IMR-90 (cell line): Measurements from ENCODE around the gene CCDC88B. TPM values are rescaled to one million over a fixed set of nuclear protein-coding genes. Genes with fewer than 3 reads are reported as not detected.
A peak's percentile ranks its signal among the peaks of the same experiment; 100 is the strongest.

ENCODE experiments used
- ATAC-seq: fragments of 200-7000 bp; cut with Tn5 transposase; 2 replicates; pipeline ENCODE4 v1.9.1; 2020; ENCODE audit warnings: low read depth, mild to moderate bottlenecking, moderate library complexity
- BruUV-seq: library from RNA; stranded (reverse); fragments of 400-500 nt; replicated peaks from 2 replicates; lab custom pipeline; 2021; lab: Mats Ljungman, UMichigan
- CTCF ChIA-PET: fragments of 300-600 bp; formaldehyde crosslinking; extraction: SDS; loops from one replicate; lab custom pipeline; 2021; ENCODE audit warnings: antibody characterized with exemption; lab: Yijun Ruan, JAX
- POLR2A ChIA-PET: fragments of 300-600 bp; sonication (Branson Sonifier 250); formaldehyde crosslinking; loops from one replicate; lab custom pipeline; 2022; ENCODE audit warnings: antibody characterized with exemption; ENCODE audit not compliant: unreplicated experiment; lab: Charles Lee
- DNase-seq: peaks from one replicate; pipeline ENCODE4 v3.0.0; 2013
- H2AFZ ChIP-seq: replicated peaks from 2 replicates; pipeline ENCODE3; 2013; ENCODE audit warnings: low read length, mild to moderate bottlenecking; ENCODE audit not compliant: poor library complexity
- H2AK5ac ChIP-seq: 2 replicates; pipeline ENCODE4 v1.6.1; 2013; ENCODE audit warnings: low read depth, low read length, inconsistent platforms
- H2AK9ac ChIP-seq: replicated peaks from 2 replicates; pipeline ENCODE3; 2013; ENCODE audit warnings: mild to moderate bottlenecking, low read depth, low read length, moderate library complexity; ENCODE audit not compliant: poor library complexity
- H2BK120ac ChIP-seq: 2 replicates; pipeline ENCODE4 v1.6.1; 2013; ENCODE audit warnings: low read depth, low read length, inconsistent platforms
- H2BK15ac ChIP-seq: 3 replicates; pipeline ENCODE4 v1.6.1; 2013; ENCODE audit warnings: low read depth, low read length, inconsistent platforms
- H2BK20ac ChIP-seq: 2 replicates; pipeline ENCODE4 v1.6.1; 2013; ENCODE audit warnings: low read depth, mild to moderate bottlenecking, inconsistent platforms, low read length, moderate library complexity
- H2BK5ac ChIP-seq: 2 replicates; pipeline ENCODE4 v1.6.1; 2013; ENCODE audit warnings: mild to moderate bottlenecking, low read depth, low read length, inconsistent platforms; ENCODE audit not compliant: poor library complexity, severe bottlenecking
- H3K14ac ChIP-seq: replicated peaks from 2 replicates; pipeline ENCODE4 v1.6.1; 2013; ENCODE audit warnings: low read depth, low read length, inconsistent platforms
- H3K18ac ChIP-seq: 2 replicates; pipeline ENCODE4 v1.6.1; 2013; ENCODE audit warnings: low read depth, low read length, control low read depth
- H3K23ac ChIP-seq: 2 replicates; pipeline ENCODE4 v1.6.1; 2013; ENCODE audit warnings: low read depth, low read length, inconsistent platforms
- H3K27ac ChIP-seq: 2 replicates; pipeline ENCODE4 v1.5.1; 2013; ENCODE audit warnings: mild to moderate bottlenecking, control low read depth, low read length; ENCODE audit not compliant: insufficient read depth
- H3K27me3 ChIP-seq: 2 replicates; pipeline ENCODE4 v1.6.1; 2013; ENCODE audit warnings: low read length; ENCODE audit not compliant: control insufficient read depth, insufficient read depth
- H3K36me3 ChIP-seq: 2 replicates; pipeline ENCODE4 v1.6.1; 2013; ENCODE audit warnings: low read length, mixed read lengths; ENCODE audit not compliant: control insufficient read depth, insufficient read depth
- H3K4ac ChIP-seq: 2 replicates; pipeline ENCODE4 v1.6.1; 2013; ENCODE audit warnings: low read depth, low read length, inconsistent platforms
- H3K4me1 ChIP-seq: 2 replicates; pipeline ENCODE4 v1.6.1; 2013; ENCODE audit warnings: low read length, mixed read lengths; ENCODE audit not compliant: control insufficient read depth, insufficient read depth
- H3K4me2 ChIP-seq: 2 replicates; pipeline ENCODE4 v1.6.1; 2013; ENCODE audit warnings: low read depth, mild to moderate bottlenecking, control low read depth, low read length, moderate library complexity
- H3K4me3 ChIP-seq: 2 replicates; pipeline ENCODE4 v1.5.1; 2013; ENCODE audit warnings: low read depth, mild to moderate bottlenecking, control low read depth, low read length, moderate library complexity; ENCODE audit not compliant: insufficient read depth
- H3K56ac ChIP-seq: 2 replicates; pipeline ENCODE4 v1.6.1; 2013; ENCODE audit warnings: low read length, inconsistent platforms; ENCODE audit not compliant: insufficient read depth; ENCODE audit errors: extremely low read depth
- H3K79me1 ChIP-seq, 2 experiments: 2 replicates each; pipeline ENCODE4 v1.6.1; 2013; ENCODE audit warnings: low read length in 2 of 2, inconsistent platforms in 1 of 2, low read depth in 1 of 2
- H3K9ac ChIP-seq: 2 replicates; pipeline ENCODE4 v1.6.1; 2013; ENCODE audit warnings: low read depth, low read length, control low read depth
- H3K9me1 ChIP-seq: 2 replicates; pipeline ENCODE4 v1.6.1; 2013; ENCODE audit warnings: low read length, inconsistent platforms; ENCODE audit not compliant: insufficient read depth
- H3K9me3 ChIP-seq: 2 replicates; pipeline ENCODE4 v1.6.1; 2013; ENCODE audit warnings: low read length; ENCODE audit not compliant: control insufficient read depth, insufficient read depth
- H4K20me1 ChIP-seq: 2 replicates; pipeline ENCODE4 v1.6.1; 2013; ENCODE audit warnings: low read length, inconsistent platforms; ENCODE audit not compliant: insufficient read depth
- H4K5ac ChIP-seq: 2 replicates; pipeline ENCODE4 v1.6.1; 2013; ENCODE audit warnings: mild to moderate bottlenecking, low read depth, low read length, control low read depth
- H4K8ac ChIP-seq, 2 experiments: 2 replicates each; pipeline ENCODE4 v1.6.1; 2013; ENCODE audit warnings: low read depth in 2 of 2, low read length in 2 of 2, control low read depth in 1 of 2, inconsistent platforms in 1 of 2
- H4K91ac ChIP-seq: 2 replicates; pipeline ENCODE4 v1.6.1; 2013; ENCODE audit warnings: low read depth, low read length, inconsistent platforms; ENCODE audit not compliant: insufficient read depth
- BHLHE40 ChIP-seq: fragments of 150-350 bp; IDR thresholded peaks from 2 replicates; pipeline ENCODE4 v1.6.1; 2016; ENCODE audit warnings: mild to moderate bottlenecking, low read depth, low read length
- CEBPB ChIP-seq: IDR thresholded peaks from 2 replicates; pipeline ENCODE4 v1.6.1; 2012; ENCODE audit warnings: low read depth, low read length, improper control_type of control experiment
- CHD1 ChIP-seq: IDR thresholded peaks from 2 replicates; pipeline ENCODE4 v1.6.1; 2012; ENCODE audit warnings: low read depth, low read length, improper control_type of control experiment
- CTCF ChIP-seq: conservative IDR thresholded peaks from 2 replicates; pipeline ENCODE4 v1.5.1; 2012; ENCODE audit warnings: mild to moderate bottlenecking, low read depth, low read length, improper control_type of control experiment
- FOS ChIP-seq: fragments of 150-350 bp; IDR thresholded peaks from 2 replicates; pipeline ENCODE4 v1.6.1; 2016; ENCODE audit warnings: low read depth, low read length
- MAFK ChIP-seq: IDR thresholded peaks from 2 replicates; pipeline ENCODE4 v1.6.1; 2012; ENCODE audit warnings: low read depth, low read length, improper control_type of control experiment
- MAZ ChIP-seq: IDR thresholded peaks from 2 replicates; pipeline ENCODE4 v1.6.1; 2012; ENCODE audit warnings: low read depth, mild to moderate bottlenecking, low read length, improper control_type of control experiment, moderate library complexity, borderline replicate concordance
- MXI1 ChIP-seq: IDR thresholded peaks from 2 replicates; pipeline ENCODE4 v1.6.1; 2012; ENCODE audit warnings: low read depth, mild to moderate bottlenecking, low read length, moderate library complexity, borderline replicate concordance
- NFE2L2 ChIP-seq: fragments of 150-350 bp; IDR thresholded peaks from 2 replicates; pipeline ENCODE4 v1.6.1; 2016; ENCODE audit warnings: low read depth, mild to moderate bottlenecking, low read length
- RAD21 ChIP-seq: IDR thresholded peaks from 2 replicates; pipeline ENCODE4 v1.6.1; 2012; ENCODE audit warnings: low read length, improper control_type of control experiment
- RCOR1 ChIP-seq: IDR thresholded peaks from 2 replicates; pipeline ENCODE4 v1.6.1; 2012; ENCODE audit warnings: mild to moderate bottlenecking, low read length, improper control_type of control experiment; ENCODE audit not compliant: insufficient replicate concordance
- WGBS, 2 experiments: methylation state at CpG; one replicate each; pipeline versions ENCODE4 v1.1.5 to v1.1.7; 2013; ENCODE audit warnings: missing lambda C conversion rate in 2 of 2; ENCODE audit not compliant: insufficient read length in 1 of 2; ENCODE audit errors: extremely low coverage in 2 of 2; 5-methylcytosine and 5-hydroxymethylcytosine counted together
- dilution Hi-C: fragments of 300-500 bp; cut with HindIII; formaldehyde crosslinking; loops from one replicate; pipeline ENCODE4 v1.14.3; 2018; ENCODE audit warnings: low sequenced_read_pairs; ENCODE audit not compliant: unreplicated experiment
- in situ Hi-C: fragments of 300-500 bp; cut with MboI; formaldehyde crosslinking; loops from 3 replicates; pipeline ENCODE4 v1.14.3; 2019; ENCODE audit warnings: low sequenced_read_pairs, inconsistent platforms, mixed read lengths
- intact Hi-C: fragments of 100-400 bp; cut with micrococcal nuclease; formaldehyde crosslinking; loops from 2 replicates; pipeline ENCODE4 v1.10.0; 2022
- polyA plus RNA-seq, 3 experiments: library from polyadenylated mRNA; depleted of rRNA; stranded (reverse); fragments of >200 nt; gene quantifications; 2 replicates each; pipeline ENCODE4 v1.2.3, GENCODE V29; 2012; ENCODE audit warnings: low replicate concordance in 1 of 3
- total RNA-seq: library from RNA; depleted of rRNA; stranded (reverse); fragments of >200 nt; gene quantifications from 2 replicates; pipeline ENCODE4 v1.2.3, GENCODE V29; 2012

CCDC88B gene
- total and polyA plus RNA-seq, 2 of the 4 experiments (the other 2 are of a cell fraction) = 1.3 to 2.5 TPM

DNA sequence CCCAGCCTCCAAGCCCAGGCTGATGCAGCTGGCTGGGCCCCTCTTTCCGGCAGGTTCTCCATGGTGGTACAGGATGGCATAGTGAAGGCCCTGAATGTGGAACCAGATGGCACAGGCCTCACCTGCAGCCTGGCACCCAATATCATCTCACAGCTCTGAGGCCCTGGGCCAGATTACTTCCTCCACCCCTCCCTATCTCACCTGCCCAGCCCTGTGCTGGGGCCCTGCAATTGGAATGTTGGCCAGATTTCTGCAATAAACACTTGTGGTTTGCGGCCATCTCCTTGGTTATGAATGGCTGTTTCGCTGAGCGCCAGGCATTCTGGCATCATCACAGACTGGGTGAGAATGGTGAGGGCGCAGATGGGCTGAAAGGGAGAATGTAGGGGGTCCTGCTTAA, 18.5 kb upstream of the CCDC88B start:
- ChIA-PET CTCF (interaction anchor here (0.6 to 1.5 kb wide), 2 partner anchors 10 to 16 kb away, joined by 3 to 4 read pairs; partner anchors contain the start of gene ESRRA), POLR2A (no interaction called here)
- Histone ChIP-seq H4K8ac (no peak overlapping the region), H2BK20ac (no peak overlapping the region), H3K14ac (no peak overlapping the region), H3K23ac (no peak overlapping the region), H4K91ac (no peak overlapping the region), H2BK120ac (no peak overlapping the region), H3K4me2 (no peak overlapping the region), H3K4ac (no peak overlapping the region), H3K18ac (no peak overlapping the region), H3K36me3 (peaks cover 22% of the 10 kb centered on the region), H3K27me3 (no peaks in the 10 kb centered on the region), H3K9me3 (no peaks in the 10 kb centered on the region), H2BK15ac (no peak overlapping the region), H3K79me1 (peaks cover 7 to 31% of the 10 kb centered on the region in 2 experiments), H4K20me1 (no peaks in the 10 kb centered on the region; the same call in 1 of the 2 replicates), H2AK5ac (peak overlapping the region; percentile 17; the same call in 1 of the 2 replicates), H4K5ac (no peak overlapping the region), H2BK5ac (no peak overlapping the region), H2AFZ (no peak overlapping the region), H3K27ac (no peak overlapping the region), H3K56ac (no peak overlapping the region), H3K4me3 (no peak overlapping the region), H3K9ac (no peak overlapping the region), H2AK9ac (no peak overlapping the region), H3K4me1 (peaks cover 10% of the 10 kb centered on the region), H3K9me1 (peaks cover 14% of the 10 kb centered on the region)
- dilution Hi-C loops (no loop called here), in situ Hi-C loops (no loop called here), intact Hi-C loops (no loop called here)
- BruUV-seq = no TSS peak
- no peak for ATAC-seq
- TF ChIP-seq NFE2L2 (no peak), RCOR1 (no peak), CHD1 (no peak), FOS (no peak), MAZ (no peak), CTCF (no peak), BHLHE40 (no peak), MXI1 (no peak), CEBPB (no peak), RAD21 (no peak), MAFK (no peak)
- WGBS, 2 experiments = 79% methylated on average over 3 of the region's 5 CpGs; no CpG with 5 or more reads in 1 of the 2 experiments
- DNase-seq = peak; percentile 38
